Effector memory CD4-positive, alpha-beta T cell (primary cell): Measurements from ENCODE around the gene PNPT1.

ENCODE experiments used
- DNase-seq, 3 donors: peaks; one replicate each; pipeline ENCODE4 v3.0.0-alpha.2; 2020
- H3K27ac ChIP-seq: 2 replicates; pipeline ENCODE4 v1.7.0; 2013; ENCODE audit warnings: mild to moderate bottlenecking, low read length, moderate library complexity; ENCODE audit not compliant: insufficient read depth, poor library complexity, severe bottlenecking
- H3K27me3 ChIP-seq: replicated peaks from 2 replicates; pipeline ENCODE4 v1.7.0; 2013; ENCODE audit warnings: mild to moderate bottlenecking, low read length; ENCODE audit not compliant: insufficient read depth, control insufficient read depth, poor library complexity, severe bottlenecking
- H3K36me3 ChIP-seq: 2 replicates; pipeline ENCODE4 v1.7.0; 2013; ENCODE audit warnings: mild to moderate bottlenecking, low read length, moderate library complexity; ENCODE audit not compliant: control insufficient read depth, insufficient read depth
- H3K4me1 ChIP-seq: 2 replicates; pipeline ENCODE4 v1.7.0; 2013; ENCODE audit warnings: low read length, mild to moderate bottlenecking; ENCODE audit not compliant: control insufficient read depth, insufficient read depth, poor library complexity, severe bottlenecking
- H3K4me3 ChIP-seq: 2 replicates; pipeline ENCODE4 v1.7.0; 2013; ENCODE audit warnings: low read length, low read depth, mild to moderate bottlenecking; ENCODE audit not compliant: insufficient read depth, poor library complexity, severe bottlenecking
- H3K9me3 ChIP-seq: 2 replicates; pipeline ENCODE4 v1.7.0; 2013; ENCODE audit warnings: mild to moderate bottlenecking, low read length, moderate library complexity; ENCODE audit not compliant: control insufficient read depth

PNPT1 gene

GRCh38 chr2:55672630-55673029 lies 21.0 kb downstream of the PNPT1 start:
- DNase-seq = no peak
- Histone ChIP-seq H3K27ac (no peak overlapping the region), H3K27me3 (no peaks in the 10 kb centered on the region), H3K4me1 (no peaks in the 10 kb centered on the region), H3K9me3 (no peaks in the 10 kb centered on the region), H3K36me3 (peaks cover 18% of the 10 kb centered on the region), H3K4me3 (no peak overlapping the region)

- no peak overlapping the region for H3K4me3 ChIP-seq
These were observed 24.7 kb downstream of the PNPT1 start for GRCh38 chr2:55668956-55669355.

GRCh38 chr2:55653255-55653654 lies 40.4 kb downstream of the PNPT1 start:
- Histone ChIP-seq H3K27me3 (no peaks in the 10 kb centered on the region), H3K27ac (no peak overlapping the region), H3K9me3 (no peaks in the 10 kb centered on the region), H3K4me3 (no peak overlapping the region), H3K36me3 (peaks cover 13% of the 10 kb centered on the region), H3K4me1 (no peaks in the 10 kb centered on the region)
- no peak for DNase-seq

More at GRCh38 chr2:55668956-55669355, 24.7 kb downstream of the PNPT1 start:
- Histone ChIP-seq H3K27ac (no peak overlapping the region), H3K27me3 (no peaks in the 10 kb centered on the region), H3K4me1 (no peaks in the 10 kb centered on the region), H3K9me3 (no peaks in the 10 kb centered on the region), H3K36me3 (peaks cover 25% of the 10 kb centered on the region)
- DNase-seq = no peak

GRCh38 chr2:55649211-55649610 lies 44.4 kb downstream of the PNPT1 start:
- Histone ChIP-seq H3K36me3 (peaks cover 10% of the 10 kb centered on the region), H3K4me1 (no peaks in the 10 kb centered on the region), H3K4me3 (no peak overlapping the region), H3K9me3 (no peaks in the 10 kb centered on the region), H3K27ac (no peak overlapping the region), H3K27me3 (no peaks in the 10 kb centered on the region)
- no peak for DNase-seq

- no peak for DNase-seq
- H3K4me1 ChIP-seq = no peaks in the 10 kb centered on the region
- H3K36me3 ChIP-seq = peaks cover 16% of the 10 kb centered on the region
- no peaks in the 10 kb centered on the region for H3K27me3 ChIP-seq
- H3K9me3 ChIP-seq = no peaks in the 10 kb centered on the region
- H3K27ac ChIP-seq = no peak overlapping the region
- H3K4me3 ChIP-seq = no peak overlapping the region
These were observed 56.8 kb downstream of the PNPT1 start for GRCh38 chr2:55636831-55637230.

GRCh38 chr2:55628931-55629330 lies 64.7 kb downstream of the PNPT1 start:
- H3K9me3 ChIP-seq = no peaks in the 10 kb centered on the region
- no peaks in the 10 kb centered on the region for H3K27me3 ChIP-seq
- no peaks in the 10 kb centered on the region for H3K4me1 ChIP-seq
- peaks cover 8% of the 10 kb centered on the region for H3K36me3 ChIP-seq
- no peak overlapping the region for H3K4me3 ChIP-seq
- H3K27ac ChIP-seq = no peak overlapping the region
- no peak for DNase-seq

- Histone ChIP-seq H3K36me3 (peaks cover 8% of the 10 kb centered on the region), H3K27ac (no peak overlapping the region), H3K4me1 (peaks cover 5% of the 10 kb centered on the region), H3K9me3 (no peaks in the 10 kb centered on the region), H3K4me3 (no peak overlapping the region), H3K27me3 (no peaks in the 10 kb centered on the region)
- DNase-seq = no peak
These were observed 65.7 kb downstream of the PNPT1 start for GRCh38 chr2:55627915-55628314.

- no peaks in the 10 kb centered on the region for H3K9me3 ChIP-seq
- no peak overlapping the region for H3K4me3 ChIP-seq
- H3K27ac ChIP-seq = no peak overlapping the region
- no peak for DNase-seq
- peaks cover 19% of the 10 kb centered on the region for H3K36me3 ChIP-seq
- H3K27me3 ChIP-seq = no peaks in the 10 kb centered on the region
- H3K4me1 ChIP-seq = peaks cover 20% of the 10 kb centered on the region
These were observed 71.8 kb downstream of the PNPT1 start for GRCh38 chr2:55621802-55622201.

- DNase-seq = no peak
- no peak overlapping the region for H3K27ac ChIP-seq
- peaks cover 13% of the 10 kb centered on the region for H3K36me3 ChIP-seq
- peaks cover 28% of the 10 kb centered on the region for H3K4me1 ChIP-seq
- H3K27me3 ChIP-seq = no peaks in the 10 kb centered on the region
- peak overlapping the region; percentile 13 for H3K4me3 ChIP-seq
- no peaks in the 10 kb centered on the region for H3K9me3 ChIP-seq
These were observed 73.4 kb downstream of the PNPT1 start for GRCh38 chr2:55620123-55620779.

- peaks cover 24% of the 10 kb centered on the region for H3K4me1 ChIP-seq
- H3K4me3 ChIP-seq = peak overlapping the region; percentile 84
- peak overlapping the region; percentile 98 for H3K27ac ChIP-seq
- DNase-seq = peak; percentile 16 to 47 (median 20)
- peaks cover 19% of the 10 kb centered on the region for H3K36me3 ChIP-seq
- H3K9me3 ChIP-seq = no peaks in the 10 kb centered on the region
- H3K27me3 ChIP-seq = no peaks in the 10 kb centered on the region
These were observed 75.2 kb downstream of the PNPT1 start for GRCh38 chr2:55618275-55619055.
